Omental fat pad (tissue), 4 donors: ENCODE data around the gene MAP1S. TPM values are rescaled to one million over a fixed set of nuclear protein-coding genes. Genes with fewer than 3 reads are reported as not detected.

Experiments
- ATAC-seq: fragments of 150-250 bp; one replicate; pipeline ENCODE4 v1.9.1; 2016; ENCODE audit warnings: mild to moderate bottlenecking, moderate library complexity; ENCODE audit not compliant: low FRiP score
- DNase-seq: peaks from one replicate; pipeline ENCODE4 v3.0.0-alpha.2; 2019; ENCODE audit warnings: low spot score
- total RNA-seq, 4 donors: library from RNA; depleted of rRNA; stranded (reverse); fragments of >200 nt; gene quantifications; one replicate each; pipeline ENCODE4 v1.1.0, GENCODE V29; 2016
- TF ChIP-seq, protein P1 (sequence below), 3 donors: fragments of 450-650 bp; IDR thresholded peaks; one replicate each; pipeline ENCODE4 v1.5.1; 2016 to 2017; ENCODE audit warnings: antibody characterized with exemption in 3 of 3, mild to moderate bottlenecking in 3 of 3, moderate library complexity in 2 of 3

Gene MAP1S
- total RNA-seq, 4 donors from 2014 or later, result 19.4 to 35.9 (median 23.8) TPM

DNA sequence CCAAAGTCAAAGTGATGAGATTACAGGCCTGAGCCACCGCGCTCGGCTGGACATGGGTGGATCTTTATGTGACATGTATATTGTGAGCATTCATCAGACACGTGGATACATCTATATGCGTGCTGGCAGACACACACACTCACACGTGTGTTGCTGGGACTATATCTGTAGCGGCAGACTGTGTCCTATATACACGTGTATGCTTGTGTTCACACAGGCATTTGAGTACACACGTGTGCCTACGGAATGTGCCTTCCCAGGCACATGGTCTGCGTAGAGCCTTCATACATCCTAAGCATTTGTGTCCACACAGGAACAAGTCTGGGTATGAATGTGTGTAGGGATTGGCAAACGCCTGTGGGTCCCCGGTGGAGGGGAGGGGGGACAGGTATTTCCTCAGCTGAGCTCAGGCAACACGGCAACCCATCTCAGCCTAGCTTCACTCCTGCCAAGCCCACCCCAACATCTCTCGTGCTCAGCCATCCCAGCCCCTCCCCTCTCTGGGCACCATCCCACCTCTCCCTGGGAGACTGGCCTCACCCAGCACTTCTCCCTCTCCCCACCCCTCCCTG, 33.7 kb upstream of the MAP1S start:
- ATAC-seq (no peak), DNase-seq (no peak)
- TF ChIP-seq, protein P1, sequence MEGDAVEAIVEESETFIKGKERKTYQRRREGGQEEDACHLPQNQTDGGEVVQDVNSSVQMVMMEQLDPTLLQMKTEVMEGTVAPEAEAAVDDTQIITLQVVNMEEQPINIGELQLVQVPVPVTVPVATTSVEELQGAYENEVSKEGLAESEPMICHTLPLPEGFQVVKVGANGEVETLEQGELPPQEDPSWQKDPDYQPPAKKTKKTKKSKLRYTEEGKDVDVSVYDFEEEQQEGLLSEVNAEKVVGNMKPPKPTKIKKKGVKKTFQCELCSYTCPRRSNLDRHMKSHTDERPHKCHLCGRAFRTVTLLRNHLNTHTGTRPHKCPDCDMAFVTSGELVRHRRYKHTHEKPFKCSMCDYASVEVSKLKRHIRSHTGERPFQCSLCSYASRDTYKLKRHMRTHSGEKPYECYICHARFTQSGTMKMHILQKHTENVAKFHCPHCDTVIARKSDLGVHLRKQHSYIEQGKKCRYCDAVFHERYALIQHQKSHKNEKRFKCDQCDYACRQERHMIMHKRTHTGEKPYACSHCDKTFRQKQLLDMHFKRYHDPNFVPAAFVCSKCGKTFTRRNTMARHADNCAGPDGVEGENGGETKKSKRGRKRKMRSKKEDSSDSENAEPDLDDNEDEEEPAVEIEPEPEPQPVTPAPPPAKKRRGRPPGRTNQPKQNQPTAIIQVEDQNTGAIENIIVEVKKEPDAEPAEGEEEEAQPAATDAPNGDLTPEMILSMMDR (IDR thresholded peaks at IDR 0.05), result no peak

GRCh38 chr19:17686023-17686521, 33.2 kb upstream of the MAP1S start:
- no peak for DNase-seq
- TF ChIP-seq, protein P1 (IDR thresholded peaks at IDR 0.05), result no peak
- ATAC-seq, result peak; percentile 45

DNA sequence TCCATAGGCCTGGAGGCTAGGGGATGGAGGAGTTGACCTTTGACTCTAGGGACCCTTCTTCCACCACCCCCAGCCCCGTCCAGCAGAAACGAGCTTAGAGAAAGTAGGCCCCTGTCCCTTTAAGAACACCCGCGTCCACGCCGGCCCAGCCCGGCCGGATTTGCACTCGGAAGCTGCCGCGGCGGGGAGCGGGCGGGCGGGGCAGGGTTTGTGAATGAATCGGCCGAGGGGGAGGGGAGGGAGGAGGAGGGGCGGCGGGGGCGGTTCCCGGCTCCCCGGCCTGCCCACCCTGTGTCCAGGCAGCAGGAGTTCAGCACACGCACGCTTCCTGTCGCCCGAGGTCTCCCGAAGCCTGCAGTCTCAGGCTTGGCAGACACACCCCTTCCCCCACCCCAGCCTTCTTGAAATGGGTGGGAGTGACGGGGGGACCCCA, 32.7 kb upstream of the MAP1S start:
- no peak for DNase-seq
- ATAC-seq, result peak; percentile 17
- TF ChIP-seq, protein P1 (IDR thresholded peaks at IDR 0.05), result no peak

GRCh38 chr19:17687141-17687856, 32.0 kb upstream of the MAP1S start:
- DNase-seq (no peak), ATAC-seq (no peak)
- TF ChIP-seq, protein P1 (IDR thresholded peaks at IDR 0.05), result no peak

DNA sequence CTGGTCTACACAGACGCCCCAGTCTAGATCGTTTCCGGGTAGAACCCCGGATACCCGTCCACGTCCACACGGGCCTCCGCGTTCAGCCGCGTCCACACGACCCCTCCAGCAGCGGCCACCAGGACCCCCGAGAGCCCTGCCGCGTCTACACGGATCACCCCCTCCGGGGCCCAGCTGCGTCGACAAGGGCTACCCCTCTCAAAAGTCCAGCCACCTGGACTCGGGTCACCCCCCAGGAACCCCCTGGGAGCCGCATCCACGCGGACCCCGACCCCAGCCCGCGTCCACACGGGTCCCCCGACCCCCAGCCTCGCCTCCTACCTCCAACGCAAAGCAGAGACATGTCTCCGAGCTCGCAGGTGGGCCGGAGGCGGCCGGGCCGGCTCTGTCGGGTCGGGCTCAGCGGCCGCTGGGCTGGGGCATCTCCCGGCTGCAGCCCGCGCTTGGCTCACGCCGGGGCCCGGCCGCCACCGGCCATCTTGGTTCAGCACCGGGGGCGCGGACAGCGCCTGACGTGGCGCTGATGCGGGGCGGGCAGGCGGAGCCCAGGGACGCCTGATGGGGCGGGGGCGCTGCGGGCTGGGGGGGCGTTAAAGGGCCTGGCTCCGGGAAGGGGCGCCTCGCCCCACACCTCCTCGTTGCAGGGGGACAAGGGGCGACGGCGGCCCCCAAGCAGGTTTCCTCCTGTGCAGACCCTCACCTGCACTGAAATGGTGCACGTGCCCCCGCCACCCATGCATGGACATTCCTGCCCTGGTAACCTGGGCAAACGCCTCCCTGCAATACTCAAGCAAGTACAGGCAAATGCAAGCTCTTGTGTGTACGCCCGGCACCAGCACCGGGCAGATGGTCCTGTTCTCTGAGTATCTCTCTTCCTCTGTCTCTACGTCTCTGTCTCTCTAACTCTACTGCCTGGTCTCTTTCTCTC, 31.2 kb upstream of the MAP1S start, which contains the start of gene UNC13A:
UNC13A (minus strand) TSS at position 498 of the 928 bp plus-strand sequence; CDS start at position 343, 155 bp downstream.
- ATAC-seq, result no peak
- TF ChIP-seq, protein P1 (IDR thresholded peaks at IDR 0.05), result no peak
- DNase-seq, result no peak

- ATAC-seq (no peak), DNase-seq (no peak)
- TF ChIP-seq, protein P1 (IDR thresholded peaks at IDR 0.05), result no peak
Observed at GRCh38 chr19:17688853-17689595, 30.3 kb upstream of the MAP1S start.
